H1 (cell line): ENCODE measurements around the gene CARD14. TPM values are rescaled to one million over a fixed set of nuclear protein-coding genes. Genes with fewer than 3 reads are reported as not detected.

Experiments
- CBX5 ChIP-seq: fragments of 300-800, 300-1000 bp; sonication (generic); IDR thresholded peaks from 2 replicates; pipeline ENCODE4 v1.7.1; 2016; ENCODE audit warnings: antibody characterized with exemption, low read length, low read depth
- EZH2 ChIP-seq: fragments of 200-600 bp; sonication (generic); IDR thresholded peaks from 2 replicates; pipeline ENCODE4 v1.7.1; 2012; ENCODE audit warnings: low read depth, mild to moderate bottlenecking, moderate library complexity, low read length, inconsistent platforms; ENCODE audit not compliant: severe bottlenecking
- polyA plus RNA-seq, 7 experiments: library from polyadenylated mRNA; depleted of rRNA in 3 of 7; stranded (reverse) in 5 of 7; unstranded in 2 of 7; fragments of >200 nt in 5 of 7; fragments of 200-250 nt in 2 of 7; gene quantifications; 1 replicate in 5 of 7; 2 replicates in 1 of 7; 4 replicates in 1 of 7; pipeline versions ENCODE4 v1.2.1 to v1.2.3, GENCODE V29; 2011 to 2013; ENCODE audit warnings: missing spikeins in 2 of 7, mixed read lengths in 2 of 7
- total RNA-seq: library from RNA; stranded (reverse); fragmentation: NEBNext Ultra II Directional; extraction: Animal tissue kit (Norgen Biotek cat#: 25700); gene quantifications from 2 replicates; pipeline ENCODE4 v1.2.1, GENCODE V29; 2021

CARD14 gene
- total and polyA plus RNA-seq, 2 of the 8 experiments (the other 6 are each of a cell fraction or from before 2014, with no cell fraction given): 0.08 TPM; not detected in 1

DNA sequence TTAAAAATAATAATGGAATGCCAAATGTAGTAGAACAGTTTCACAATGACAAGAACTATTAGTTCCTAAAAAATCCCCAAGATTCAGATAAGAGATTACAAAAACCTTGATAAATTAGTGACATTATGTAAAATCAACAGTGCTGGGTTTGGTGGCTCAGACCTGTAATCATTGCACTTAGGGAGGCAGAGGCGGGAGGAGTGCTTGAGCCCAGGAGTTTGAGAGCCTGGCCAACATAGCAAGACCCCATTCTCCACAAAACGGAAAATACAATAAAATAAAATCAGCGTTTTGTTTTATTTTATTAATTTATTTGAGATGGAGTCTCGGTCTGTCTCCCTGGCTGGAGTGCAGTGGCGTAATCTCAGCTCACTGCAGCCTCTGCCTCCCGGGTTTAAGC lies 4.1 kb downstream of the CARD14 start (continued):
- TF ChIP-seq EZH2: no peak
- no peak for TF ChIP-seq CBX5
